ENCODE results near the gene LSM4.

DNA sequence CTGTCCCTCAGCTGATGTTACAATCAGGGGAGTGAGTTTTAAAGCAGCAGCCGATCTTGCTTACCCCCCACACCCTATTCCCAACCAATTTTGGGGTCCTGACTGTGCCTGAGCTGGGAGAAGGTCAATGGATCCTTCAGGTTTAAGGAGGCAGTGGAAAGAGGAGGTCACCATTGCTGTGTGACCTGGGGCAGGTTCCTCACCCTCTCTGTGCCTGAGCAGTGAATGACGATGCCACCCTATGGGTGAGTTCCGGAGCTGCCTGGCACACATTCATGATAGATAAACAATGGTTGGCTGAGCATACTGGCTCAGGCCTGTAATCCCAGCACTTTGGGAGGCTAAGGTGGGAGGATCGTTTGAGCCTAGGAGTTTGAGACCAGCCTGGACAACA lies 21.2 kb downstream of the LSM4 start:
- TF ChIP-seq POLR2AphosphoS5 (IDR thresholded peaks at IDR 0.05; ENCODE audit: low read length) (no peak), CTCF (IDR thresholded peaks at IDR 0.05 in 2 of 3, conservative IDR thresholded peaks at IDR 0.05 in 1 of 3; ENCODE audit: control insufficient read depth in 2 of 3, extremely low read depth in 1 of 3, insufficient read depth in 1 of 3, low read depth in 3 of 3, low read length in 3 of 3) (no peak)
